Measurements from ENCODE around the gene CDK14.

CDK14 gene

DNA sequence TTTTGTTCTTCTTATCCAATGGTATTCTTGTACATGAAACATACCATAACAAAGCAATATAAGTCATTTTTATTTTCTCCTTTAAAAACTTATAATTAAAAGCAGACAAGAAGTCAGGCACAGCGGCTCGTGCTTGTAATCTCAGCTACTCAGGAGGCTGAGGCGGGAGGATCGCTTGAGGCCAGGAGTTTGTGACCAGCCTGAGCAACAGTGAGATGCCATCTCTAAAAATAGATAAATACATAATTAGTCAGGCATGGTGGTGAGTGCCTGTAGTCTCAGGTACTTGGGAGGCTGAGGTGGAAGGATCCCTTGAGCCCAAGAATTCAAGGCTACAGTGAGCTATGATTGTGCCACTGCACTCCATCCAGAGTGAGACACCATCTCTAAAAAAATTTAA is 473.0 kb downstream of the CDK14 start:
- DNase-seq = no peak

DNA sequence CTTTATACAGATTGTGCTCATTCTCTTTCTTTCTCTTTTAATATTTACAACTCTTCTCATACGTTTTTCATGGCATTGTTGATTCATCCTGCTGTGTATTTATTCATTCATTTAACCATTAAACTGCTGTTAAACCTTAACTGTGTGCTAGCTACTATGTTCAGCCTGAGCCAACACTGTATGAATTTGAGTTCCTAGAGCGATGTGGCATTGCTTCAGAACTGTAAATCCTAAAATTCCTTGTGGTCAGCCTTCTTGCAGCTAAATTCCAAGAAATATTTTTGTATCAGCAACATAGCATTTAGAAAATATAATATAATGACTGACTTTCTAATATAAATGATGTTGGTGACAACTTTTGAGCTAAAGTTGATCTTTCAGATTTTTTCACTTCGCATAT is 483.4 kb downstream of the CDK14 start:
- DNase-seq = no peak

DNA sequence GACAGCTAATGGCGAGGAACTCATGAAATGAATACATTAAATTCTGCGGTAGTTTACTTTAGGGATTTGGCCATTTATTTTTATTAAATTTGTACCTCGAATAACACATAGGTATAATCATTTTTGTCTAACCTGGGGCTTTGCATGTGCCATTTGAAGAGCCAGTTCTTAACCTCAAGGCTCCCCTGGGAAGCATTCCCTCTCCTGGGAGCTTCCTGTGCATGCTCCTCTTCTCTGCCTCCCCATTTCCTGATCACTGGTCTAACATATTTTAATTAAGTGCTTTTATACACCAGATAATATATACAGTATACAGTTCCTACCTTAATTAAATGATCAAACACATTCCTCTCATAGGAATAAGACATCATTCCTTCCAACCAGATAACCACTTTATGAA is 484.2 kb downstream of the CDK14 start:
- DNase-seq = no peak

DNA sequence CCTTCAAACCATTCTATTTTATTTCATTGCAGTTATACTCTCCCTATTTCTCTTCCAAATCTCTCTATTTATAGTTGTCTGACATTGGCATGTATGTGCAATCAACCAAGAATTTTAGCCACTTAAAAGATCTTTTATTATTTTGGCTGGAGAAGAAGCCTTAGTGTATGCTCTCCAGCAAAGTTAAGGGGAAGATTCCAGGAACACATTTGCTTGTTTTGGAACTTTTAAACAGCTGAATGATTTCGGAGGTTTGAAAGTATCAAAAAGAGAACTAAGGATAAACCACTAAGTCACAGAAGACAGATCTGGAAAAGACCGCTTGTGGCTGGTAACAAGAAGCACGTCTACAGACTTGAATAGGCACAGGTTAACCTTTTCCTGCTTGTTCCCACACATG is 485.9 kb downstream of the CDK14 start:
- no peak for DNase-seq

DNA sequence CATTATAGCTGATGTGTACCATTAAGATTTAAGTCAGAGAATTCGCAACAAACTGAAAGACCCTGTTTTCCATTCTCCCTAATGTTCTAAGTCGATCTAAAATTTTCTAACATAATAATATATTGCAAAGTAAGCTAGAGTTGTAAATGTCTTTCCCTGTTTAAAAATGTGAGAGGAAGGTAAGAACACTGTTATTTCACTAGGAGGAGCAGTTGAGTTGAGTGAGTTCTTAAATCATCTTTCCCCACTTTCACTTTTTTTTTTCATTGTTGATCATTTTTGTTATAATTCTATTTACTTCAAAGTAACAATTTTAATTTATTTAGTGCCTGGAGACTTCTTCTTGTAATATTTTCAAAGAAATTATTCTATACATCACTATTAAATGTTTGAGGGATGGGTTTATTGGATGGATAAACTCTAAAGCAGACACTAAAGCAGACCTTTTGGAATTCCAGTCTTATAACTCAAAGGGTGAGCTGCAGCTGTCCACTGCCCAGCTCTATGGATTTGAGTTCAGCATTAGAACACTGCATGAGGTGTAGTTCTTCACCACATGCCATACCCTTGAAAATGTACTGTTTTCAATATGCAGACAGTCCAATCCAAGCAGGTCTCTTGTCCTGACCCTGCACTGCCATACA is 486.9 kb downstream of the CDK14 start:
- DNase-seq = no peak

DNA sequence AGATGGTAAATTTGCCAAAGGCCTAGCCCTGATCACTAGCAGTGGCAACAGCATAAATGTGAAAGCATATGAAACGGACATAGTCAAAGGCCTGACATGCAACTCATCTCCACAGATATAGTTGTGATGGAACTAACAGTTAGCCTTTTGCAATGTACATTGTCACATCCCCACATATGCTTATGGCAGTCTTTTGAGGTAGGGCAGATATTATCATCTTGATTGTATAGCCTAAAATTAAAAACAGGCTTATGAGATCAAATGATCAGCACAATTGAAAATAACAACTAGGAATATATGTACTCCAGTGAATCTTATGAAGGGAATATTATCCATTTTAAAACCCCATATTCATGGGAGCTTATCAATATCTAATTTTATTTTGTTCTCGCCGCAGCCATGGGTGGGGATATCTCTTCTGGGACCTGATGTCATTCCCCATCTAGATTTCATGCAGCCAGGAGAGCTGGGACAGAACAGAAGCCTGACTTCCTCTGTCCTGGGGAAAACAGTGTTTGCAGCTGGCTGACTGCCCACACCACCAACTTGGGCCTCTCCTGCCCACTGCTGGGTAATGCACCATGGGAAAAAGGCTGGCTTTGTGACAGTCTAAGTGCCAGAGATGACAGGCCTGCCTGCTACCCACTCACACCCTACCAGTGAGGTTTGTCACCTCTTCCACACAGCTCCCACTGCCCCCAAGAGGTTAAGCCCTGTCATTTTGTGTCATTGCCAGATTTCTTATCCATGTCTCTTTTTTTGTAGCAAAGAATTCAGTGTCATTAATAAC is 487.9 kb downstream of the CDK14 start:
- DNase-seq = no peak

DNA sequence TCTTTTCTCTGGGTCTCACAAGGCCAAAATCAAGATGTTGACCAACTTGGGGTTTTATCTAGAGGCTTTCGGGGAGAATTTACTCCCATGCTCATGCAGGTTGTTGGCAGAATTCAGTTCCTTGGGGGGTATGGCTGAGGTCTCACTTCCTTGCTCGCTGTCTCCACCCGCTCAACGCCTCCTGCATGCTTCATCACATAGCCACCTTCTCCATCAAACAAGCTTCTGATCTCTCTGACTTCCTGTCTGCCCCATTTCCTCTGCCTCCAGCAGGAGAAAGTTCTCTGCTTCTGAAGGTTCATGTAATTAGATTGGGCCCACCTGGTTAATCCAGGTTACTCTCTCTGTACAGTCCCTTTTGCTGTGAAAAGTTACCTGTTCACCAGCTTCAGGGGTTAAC is 489.1 kb downstream of the CDK14 start:
- no peak for DNase-seq

DNA sequence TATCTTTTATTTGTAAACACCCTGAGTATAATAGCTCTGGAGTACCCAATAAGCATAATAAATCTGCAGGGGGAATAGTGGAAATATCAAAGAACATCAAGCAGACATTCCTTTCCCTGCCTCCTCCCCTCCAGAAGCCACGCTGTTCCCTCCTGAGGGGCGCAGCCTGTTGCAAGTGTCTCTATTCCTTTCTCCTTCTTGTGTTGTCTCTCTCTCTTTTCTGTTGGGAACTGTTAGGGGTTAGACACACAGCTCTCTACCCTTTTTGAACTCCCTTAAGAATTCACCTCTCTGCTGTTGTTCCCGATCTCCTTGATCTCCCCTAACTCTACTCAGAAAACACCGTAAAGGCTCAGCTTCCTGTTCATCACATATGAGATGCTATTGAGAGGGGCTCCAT is 490.1 kb downstream of the CDK14 start:
- no peak for DNase-seq

DNA sequence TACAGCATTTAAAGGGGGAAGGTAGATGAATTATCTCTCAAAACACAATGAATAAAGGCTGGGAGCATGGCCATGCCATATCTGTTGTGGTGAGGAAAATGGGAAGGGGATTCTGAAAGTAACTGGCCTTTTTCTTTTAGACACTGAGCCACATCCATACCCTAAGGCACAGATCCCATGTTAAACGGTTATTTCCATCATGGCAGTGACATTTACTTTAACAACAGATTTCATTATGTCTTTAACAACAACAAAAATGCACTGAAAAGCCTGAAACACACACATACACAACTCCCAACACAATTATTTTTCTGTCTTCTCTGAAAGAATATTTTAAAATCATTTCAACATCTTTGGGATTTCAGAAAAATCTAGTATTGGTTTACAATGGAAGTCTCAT is 492.0 kb downstream of the CDK14 start:
- no peak for DNase-seq

DNA sequence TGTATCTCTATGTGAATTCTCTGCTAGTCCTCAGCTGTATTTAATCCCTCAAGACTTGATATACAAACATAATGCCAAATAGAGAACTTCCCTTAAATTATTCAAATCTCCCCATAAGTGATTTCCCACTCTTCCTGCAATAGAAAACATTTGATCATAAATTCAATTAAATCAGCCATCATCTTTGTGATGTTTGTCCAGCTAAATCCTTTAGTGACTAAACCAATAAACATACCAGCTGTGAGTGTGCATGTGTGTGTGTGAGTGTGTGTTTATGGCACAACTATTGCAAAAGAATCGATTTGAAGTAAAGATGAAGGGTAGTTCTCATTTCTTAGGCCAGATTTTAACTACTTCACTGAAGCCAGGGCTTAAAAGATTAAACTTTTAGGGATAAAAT is 492.6 kb downstream of the CDK14 start:
- DNase-seq = no peak

DNA sequence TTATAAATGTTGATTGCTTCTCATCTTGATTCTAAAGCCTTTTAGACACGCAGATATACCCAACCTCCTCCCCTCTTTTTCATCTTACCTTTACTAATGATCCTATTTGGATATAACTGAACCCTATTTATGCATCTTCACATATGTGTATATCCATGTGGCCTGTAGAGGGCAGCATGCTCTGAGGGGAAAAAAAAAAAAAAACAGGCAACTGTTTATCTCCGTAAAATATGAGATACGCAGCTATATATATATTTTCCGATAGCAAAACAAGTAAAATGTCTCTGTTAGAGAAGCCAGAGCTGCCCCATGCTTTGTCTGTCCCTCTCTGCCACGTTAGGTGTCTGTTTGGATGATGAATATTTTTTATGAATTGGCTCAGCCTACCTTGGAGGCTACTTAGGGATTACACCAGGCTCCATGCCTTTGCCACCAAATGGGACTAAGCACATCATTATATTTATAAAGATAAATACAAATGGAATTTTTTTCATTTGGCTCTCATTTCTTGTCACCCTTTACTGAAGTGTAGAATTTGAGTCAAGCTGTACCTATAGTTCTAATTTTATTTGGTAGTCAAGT is 493.4 kb downstream of the CDK14 start:
- DNase-seq = peak in 1 of 2 experiments; percentile 32

DNA sequence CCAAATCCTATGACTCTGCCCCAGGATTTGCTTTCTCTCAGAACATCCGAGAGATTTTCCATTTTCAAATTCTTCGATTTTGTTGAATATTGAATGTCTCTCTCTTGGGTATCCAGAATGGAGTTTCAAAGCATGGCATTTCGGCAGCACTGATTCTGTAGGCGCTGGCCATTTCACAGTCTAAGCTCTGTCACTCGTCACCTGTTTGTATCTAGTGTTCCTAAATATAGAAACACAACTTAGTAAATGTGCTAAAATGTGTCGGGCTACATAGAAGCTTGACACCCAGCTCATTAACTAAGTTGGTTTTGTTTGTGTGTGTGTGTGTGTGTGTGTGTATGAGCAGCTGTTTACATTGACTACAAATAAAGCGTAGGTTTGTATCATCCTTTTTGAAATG is 494.6 kb downstream of the CDK14 start:
- no peak for DNase-seq

DNA sequence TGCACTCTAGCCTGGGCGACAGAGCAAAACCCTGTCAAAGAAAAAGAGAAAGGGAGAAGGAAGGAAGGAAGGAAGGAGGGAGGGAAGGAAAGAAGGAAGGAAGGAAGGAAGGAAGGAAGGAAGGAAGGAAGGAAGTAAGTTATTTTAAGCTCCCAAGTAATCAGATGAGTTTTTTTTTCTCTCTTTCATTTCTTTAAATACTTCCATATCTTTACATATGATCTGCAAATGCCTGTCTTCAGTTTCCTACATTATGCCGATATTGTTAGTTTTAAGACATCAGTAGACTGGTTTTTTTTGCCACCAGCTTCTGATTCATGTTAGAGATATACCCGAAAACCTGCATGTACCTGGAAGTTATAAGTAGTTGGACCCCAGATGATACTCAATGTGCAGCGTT is 495.5 kb downstream of the CDK14 start:
- no peak for DNase-seq

DNA sequence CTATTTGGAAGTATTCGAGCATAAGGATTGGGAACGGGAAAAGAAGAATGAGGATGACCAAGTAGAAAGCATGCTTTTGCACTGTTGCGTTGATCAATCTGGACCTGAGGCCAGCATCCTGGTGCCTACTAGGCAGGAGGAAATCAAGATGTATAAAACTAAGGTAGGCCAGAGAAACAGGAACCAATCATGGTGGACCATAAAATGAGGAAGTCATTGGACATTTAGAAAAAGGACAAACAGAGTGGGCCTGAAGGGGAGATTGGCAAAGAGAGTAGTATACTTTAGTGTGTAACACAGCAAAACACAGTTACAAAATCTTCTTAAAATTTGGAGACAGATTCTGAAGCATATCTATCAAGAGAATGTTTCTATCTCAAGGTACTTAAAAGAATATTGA is 497.1 kb downstream of the CDK14 start:
- no peak for DNase-seq

DNA sequence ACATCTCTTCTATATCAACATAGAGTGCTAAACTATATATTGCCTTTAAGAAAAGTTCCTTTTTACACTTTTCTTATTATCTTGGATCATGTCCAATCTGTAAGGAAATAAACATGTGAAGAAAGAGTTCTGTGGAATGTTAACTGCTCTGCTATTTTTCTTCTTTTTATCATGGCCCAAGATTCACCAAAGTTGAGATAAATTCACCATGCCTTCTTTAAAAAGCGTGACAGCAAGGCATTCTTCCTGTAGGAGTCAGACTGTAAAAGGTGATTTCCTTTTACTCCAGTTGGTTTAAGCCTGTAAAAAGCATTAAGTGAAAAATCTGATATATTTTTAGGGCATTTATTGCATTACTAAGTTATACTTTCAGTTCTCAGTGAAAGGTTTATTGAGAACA is 502.4 kb downstream of the CDK14 start:
- DNase-seq = no peak

DNA sequence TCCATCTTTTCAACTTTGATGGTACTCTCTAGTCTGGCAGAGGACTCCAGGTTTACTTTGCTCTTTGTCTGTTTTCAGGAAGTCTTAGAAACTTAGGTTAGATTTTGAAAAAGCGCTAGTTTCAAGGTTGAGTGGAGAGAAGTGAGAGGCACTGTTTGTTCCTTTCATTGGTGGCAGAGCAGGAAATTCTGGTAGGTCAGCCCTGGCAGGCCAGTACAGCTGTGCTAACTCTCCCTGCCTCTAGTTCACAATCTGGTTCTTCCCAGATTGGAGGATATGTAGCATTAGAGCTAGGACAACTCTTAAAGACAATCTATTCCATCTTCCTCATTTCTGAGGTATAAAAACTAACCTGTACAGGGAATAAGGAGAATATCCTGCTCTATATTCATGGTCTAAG is 507.2 kb downstream of the CDK14 start:
- DNase-seq = no peak

DNA sequence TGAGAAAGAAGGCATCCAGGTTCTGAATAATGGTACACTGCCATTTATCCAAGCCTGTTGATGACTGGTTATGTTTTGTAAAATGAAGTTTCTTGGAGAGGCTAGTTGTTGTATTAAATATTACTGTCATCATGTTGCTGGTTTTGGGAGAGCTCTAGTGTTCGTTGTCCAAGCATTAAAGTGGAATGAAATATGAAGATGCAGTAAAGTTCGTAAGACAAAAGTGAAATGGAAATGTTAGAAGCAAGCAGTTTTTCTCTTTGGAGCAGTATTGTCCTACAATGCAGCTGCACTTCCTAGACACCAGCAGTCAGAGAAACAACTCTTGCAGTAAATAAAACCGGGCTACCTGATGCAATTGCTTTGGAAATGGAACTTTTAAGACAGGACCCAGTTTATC is 511.3 kb downstream of the CDK14 start:
- DNase-seq = no peak

DNA sequence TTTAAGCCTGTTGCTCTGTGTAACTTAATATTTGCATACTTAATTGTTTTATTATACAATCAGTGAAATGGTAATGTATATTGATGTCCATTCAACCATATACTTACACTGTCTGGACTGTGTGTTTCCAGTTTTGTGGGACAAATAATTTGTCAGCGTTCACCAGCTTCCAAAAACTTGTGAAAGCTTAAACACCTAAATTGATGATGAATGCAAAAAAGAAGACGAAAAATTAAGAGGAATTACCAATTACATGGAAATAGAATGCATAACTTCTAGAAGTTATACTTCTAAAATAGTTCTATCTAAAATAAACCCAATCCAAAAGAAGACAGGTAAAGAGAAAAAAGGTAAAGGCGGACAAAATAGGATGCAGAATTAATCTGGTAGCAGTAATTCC is 513.1 kb downstream of the CDK14 start:
- no peak for DNase-seq

DNA sequence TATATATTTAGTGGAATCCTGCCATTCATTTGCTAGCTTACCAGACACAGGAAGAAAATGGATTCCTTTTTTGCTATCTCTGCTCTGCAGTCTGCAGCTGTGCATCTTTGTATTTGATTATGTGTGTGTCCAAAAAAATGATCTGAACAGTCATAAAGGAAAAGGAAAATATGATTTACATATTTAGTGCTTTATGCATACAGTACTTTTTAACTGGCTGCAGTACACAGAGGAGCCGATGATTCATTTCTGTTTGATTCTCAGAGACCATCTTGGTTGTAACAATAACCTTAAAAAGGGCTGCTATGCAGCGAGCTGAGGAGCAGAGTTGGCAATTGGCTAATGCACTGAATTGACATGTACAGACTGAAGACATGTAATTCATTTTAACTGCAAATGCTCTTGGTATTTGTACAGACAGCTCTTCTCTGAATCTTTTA is 516.8 kb downstream of the CDK14 start:
- no peak for DNase-seq

DNA sequence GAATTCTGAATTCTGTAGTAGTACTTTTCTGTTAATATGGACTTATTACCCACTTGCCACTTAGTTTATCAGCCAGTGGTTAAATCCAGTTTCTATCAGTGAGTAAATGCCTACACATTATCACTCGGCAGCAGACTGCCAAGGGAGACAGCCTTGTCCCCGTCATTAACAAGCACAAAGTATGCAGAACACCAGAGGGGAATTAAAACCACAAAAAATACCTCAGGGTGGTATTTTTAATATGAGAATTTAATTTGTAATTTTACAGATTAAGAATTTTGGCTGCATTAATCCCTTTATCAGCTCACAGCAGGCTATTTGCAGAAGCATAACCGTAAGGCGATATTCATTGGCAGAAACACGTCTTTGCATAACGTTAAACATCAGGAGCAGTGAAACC is 518.1 kb downstream of the CDK14 start:
- no peak for DNase-seq

DNA sequence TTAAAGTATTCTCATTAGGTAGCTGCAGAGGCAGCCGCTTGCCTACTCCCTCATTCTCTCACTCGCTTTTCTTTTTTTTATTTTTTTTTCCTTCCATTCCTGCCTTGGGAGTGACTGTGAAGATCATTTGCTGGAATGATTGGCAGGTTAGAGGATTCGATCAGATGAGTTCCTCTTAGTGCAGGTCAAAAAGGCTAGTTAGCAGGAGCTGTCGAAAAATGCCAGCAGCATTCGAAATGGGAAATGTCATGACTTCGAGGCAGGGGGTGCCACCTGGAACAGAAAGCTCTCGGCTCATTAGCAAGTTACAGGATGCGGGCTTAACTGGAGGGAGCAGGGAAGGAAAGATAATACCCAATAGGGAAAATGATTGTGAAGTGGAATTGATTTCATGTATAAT is 530.6 kb downstream of the CDK14 start:
- DNase-seq = peak in 1 of 2 experiments; percentile 24

DNA sequence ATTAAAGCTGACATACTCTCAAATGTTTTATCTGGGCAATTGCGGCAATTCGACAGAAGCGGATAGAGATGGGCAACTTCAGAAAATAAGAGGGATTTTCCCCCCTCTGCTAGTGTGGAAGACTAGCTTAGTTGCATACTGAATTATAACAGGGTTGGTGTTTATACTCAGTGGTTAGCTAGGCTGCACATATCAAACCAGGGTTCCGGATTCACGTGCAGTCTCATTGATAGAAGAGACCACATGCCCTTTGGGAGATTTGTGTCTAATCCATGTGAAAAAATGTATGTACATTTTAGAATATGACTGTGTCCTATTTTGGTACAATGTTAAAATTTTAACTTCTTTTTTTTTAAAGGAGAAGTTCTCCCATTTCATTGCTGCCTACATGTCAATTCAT is 531.2 kb downstream of the CDK14 start:
- DNase-seq = no peak

DNA sequence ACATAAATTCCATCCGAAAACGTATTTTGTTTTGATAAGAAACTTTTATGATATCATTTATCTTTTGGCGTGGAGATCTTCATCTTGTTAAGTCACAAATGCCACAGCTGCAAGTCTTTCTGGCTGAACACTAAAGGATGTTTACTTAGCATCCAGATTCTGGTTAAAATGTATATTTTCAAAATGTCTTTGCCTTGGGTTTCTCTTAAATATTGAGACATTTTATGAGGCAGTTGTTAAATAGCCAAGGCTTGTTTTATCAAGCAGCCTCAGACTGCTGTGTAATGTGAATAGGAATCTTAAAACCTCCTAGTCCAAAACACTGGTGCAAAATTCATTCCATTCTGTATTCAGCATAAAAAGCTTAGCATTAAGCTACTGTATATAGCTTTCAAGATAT is 531.8 kb downstream of the CDK14 start:
- no peak for DNase-seq

DNA sequence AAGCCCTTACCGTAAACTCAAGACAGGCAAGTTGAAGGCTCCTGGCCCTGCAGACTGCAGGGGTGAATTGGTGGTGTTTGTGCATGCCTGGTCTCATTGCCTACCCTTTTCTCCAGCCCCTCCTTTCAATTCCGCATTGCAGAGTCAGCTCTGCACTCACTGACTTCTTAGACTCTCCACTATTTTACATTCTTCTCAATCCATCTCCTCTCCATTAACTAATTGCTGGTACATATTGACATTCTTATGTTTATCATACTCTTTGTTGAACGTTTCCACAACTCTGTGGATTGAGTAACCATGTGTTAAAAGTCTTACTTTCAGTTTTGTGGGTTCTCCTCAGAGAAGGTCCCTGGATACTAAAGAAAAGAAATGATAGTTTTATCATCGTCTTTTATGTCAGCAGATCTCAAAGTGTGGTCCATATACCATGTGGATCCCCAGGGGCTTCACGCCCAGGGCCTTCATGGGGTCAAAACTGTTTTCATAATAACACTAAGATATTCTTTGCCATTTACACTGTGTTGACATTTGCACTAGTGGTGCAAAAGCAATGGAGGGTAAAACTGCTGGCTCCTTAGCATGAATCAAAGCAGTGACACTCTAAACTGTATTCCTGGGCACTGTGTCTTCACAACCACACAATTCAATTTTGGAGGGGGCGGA is 532.7 kb downstream of the CDK14 start:
- no peak for DNase-seq
